ENCODE data around the gene VTN.

VTN gene

GRCh38 chr17:28370035-28370743 is at the start of gene VTN:
Gene VTN (minus strand): TSS chr17:28370307. CDS start chr17:28370203, 104 bp downstream.
- DNase-seq (ENCODE audit: low read depth in 1 of 2, low spot score in 1 of 2): no peak

DNA sequence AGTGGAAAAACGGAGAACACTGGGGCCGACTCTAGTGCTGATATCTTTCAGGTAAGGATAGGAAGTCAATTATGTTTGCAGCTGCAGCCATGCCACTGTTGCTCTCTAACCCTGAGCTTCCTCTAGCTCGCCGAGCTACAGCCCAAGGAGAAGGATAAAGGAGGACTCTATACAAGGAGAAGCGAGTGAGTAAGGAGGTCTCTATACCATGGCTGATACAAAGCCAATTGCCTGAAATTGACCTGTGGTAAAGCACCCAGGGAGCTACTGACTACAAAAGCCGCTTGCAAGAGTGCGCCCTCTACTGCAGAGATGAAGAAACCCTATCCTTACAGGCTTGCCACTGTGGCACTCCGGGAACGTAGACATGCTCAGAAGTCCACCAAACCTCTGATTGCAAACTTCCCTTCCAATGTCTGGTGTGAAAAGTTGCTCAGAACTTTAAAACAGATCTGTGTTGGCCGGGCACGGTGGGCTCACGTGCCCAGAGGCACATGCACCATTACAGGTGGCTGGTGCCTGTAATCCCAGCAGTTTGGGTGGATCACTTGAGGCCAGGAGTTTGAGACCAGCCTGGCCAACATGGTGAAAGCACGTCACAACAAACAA is 46.7 kb upstream of the VTN start:
- DNase-seq (ENCODE audit: low read depth in 1 of 2, low spot score in 1 of 2): peak in 1 of 2 donors; percentile 15

DNA sequence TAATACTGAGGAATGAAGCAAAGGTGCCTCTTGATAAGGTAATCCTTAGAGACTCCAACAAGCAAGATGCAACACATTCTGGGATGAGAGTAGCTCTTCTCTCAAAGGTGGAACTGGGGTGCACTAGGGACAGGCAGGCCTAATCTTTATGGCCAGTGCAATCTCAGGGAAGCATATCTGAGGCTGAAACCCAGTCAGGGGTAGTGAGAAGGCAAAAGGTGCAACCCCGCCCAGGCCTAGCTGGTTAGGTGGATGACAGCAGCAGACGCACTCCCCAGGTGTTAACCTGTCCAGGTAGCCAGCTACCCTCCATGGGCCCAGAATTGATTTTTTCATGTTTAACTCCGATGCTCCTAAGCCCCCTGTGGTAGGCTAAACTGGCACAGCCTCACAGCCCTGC is 45.8 kb upstream of the VTN start:
- DNase-seq (ENCODE audit: low read depth in 1 of 2, low spot score in 1 of 2): no peak

DNA sequence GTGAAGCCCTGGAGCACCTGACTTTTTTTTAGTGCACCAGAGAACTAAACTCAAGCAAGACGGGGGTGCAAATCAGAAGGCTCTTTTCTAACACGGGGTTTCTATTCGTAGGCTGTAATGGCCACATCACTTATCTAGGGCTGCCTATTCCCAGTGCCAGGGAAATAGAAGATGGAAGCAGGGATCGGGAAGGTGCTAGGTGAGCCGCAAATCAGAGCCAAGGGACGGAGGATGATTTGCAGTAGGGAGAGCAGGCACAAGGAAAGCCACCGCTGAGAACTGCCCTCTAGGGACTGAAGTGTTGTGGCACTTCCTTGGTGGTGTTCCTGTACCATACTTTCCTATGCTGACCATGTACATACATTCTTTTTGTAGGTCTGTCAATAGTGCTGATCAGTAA is 43.7 kb upstream of the VTN start:
- DNase-seq (ENCODE audit: low read depth in 1 of 2, low spot score in 1 of 2): no peak

DNA sequence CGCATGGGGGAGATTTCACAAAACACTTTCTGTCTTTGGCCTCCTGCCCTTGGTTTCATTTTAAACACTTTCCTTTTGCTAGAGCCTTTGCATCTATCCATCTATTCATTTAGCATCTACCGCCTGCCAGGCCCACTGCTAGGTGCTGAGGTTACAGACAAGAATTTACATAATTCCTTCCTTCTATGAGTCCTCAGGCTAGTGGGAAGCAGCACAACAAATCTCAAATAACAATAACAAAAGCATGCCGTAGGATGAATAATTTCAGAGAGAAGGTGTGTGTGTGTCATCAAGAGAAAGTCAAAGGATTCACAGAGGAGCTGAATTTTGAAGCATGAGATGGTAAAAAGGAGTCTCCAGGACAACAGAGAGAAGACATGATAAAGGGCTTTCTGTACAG is 42.0 kb upstream of the VTN start:
- DNase-seq (ENCODE audit: low read depth in 1 of 2, low spot score in 1 of 2): no peak

DNA sequence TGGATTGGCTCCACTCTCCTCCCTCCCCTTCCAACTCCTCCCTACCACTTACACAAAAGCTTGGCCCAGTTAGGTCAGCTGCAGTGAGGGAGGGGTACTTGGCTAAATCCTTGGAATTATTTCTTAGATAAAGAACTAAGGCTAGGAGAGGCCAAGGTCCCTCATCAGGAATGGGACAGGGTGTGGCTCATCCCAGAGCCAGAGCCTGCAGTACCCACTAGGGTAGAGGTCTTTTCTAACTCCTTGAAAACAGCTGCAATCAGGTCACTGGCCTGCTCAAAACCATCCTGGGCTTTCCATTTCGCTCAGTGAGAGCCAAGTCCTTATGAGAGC is 37.8 kb upstream of the VTN start:
- DNase-seq (ENCODE audit: low read depth in 1 of 2, low spot score in 1 of 2): no peak

DNA sequence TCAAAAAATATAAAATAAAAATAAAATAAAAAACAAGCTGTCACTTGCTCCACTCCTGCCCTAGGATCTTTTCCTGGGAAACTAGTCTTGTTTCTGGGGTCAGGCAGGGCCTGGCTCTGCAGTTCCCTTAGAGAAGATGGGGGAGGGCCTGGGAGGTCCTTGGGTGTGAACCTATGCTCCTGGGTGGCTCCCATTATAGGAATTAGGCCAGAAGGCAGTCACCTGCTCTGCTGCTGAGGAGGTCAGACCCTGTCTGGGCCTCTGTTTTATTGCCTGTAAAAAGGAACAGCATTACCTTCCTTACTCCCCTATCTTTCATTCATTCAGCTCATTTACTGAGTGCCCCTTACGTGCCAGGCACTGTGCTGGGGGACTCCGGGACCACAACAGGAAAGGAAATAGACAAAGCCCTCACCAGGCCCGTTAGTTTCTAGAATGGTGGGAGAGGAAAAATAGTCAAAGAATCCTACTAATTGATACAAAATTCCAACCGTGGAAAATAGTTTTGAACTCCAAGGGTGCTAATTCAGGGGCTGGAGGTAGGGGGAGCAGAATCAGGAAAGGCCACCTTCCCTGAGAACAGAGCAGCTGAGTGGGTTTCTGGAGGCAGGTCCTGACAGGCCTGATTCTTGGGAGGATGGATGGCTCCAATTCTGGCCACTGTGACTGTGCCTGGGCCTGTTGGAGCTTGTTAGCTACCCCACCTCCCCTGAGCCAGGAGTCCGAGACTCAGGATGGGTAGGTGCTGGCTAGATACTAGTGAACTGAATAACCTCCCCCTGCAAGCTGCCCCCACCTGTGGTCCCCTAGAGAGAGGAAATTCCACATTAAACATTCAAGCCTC is 37.2 kb upstream of the VTN start:
- DNase-seq (ENCODE audit: low read depth in 1 of 2, low spot score in 1 of 2): no peak

DNA sequence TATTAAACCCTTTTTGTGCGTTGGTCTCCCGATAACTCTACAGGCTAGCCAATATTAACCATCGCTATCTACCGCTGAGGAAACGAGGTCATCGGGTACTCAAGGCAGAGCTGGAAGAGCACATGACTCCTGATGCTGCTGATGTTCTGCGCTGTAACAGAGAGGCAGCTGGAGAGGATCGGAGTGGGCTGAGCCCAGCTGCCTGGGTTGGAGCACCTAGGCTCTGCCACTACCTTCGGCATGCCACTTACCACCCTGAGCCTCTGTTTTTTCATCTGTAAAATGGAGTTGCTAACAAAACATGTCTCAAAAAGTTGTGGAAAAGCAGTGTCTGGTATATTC is 36.3 kb upstream of the VTN start:
- DNase-seq (ENCODE audit: low read depth in 1 of 2, low spot score in 1 of 2): no peak

GRCh38 chr17:28405632-28406472 is 35.7 kb upstream of the VTN start, which contains the start of gene SLC46A1:
Gene SLC46A1 (minus strand): TSS chr17:28406212. CDS start chr17:28406114, 98 bp downstream.
- DNase-seq (ENCODE audit: low read depth in 1 of 2, low spot score in 1 of 2): no peak

- no peak for DNase-seq (ENCODE audit: low read depth in 1 of 2, low spot score in 1 of 2)
Observed at GRCh38 chr17:28404812-28405570, 34.9 kb upstream of the VTN start.

DNA sequence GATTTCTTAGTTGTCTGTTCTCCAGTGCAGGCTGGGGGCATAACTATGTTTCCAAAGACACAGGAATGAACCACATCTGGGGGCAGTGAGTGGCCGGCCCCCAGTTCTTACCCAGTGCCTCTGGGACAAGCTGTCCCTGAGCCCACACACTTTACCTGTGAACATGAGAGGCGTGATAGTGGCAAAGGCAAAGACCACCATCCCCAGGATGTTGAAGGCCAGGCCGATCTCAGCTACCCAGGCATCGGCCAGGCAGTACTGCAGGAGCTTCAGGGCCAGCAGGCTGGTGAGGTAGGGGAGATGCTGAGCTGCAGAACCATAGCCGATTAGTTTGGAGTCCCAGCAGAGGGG is 34.3 kb upstream of the VTN start:
- DNase-seq (ENCODE audit: low read depth in 1 of 2, low spot score in 1 of 2): no peak

DNA sequence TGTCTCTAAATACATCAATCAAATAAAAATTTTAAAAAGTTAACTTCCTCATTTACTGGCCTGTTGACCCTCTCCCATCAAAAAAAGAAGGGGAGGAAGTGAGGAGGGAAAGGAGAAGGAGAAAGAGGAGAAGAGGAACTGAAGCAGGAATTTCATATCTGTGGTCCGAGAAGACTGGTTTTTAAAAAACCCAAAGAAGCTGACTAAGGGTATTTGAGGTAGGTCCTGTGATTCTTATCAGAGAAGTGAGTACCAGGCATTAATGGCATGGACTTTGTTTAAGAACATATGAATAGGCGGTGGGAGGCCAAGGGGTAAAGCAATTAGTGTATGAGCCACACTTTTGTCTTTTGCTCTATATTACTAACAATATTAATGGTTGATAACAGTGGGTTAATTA is 33.9 kb upstream of the VTN start:
- DNase-seq (ENCODE audit: low read depth in 1 of 2, low spot score in 1 of 2): no peak

- no peak for DNase-seq (ENCODE audit: low read depth in 1 of 2, low spot score in 1 of 2)
Observed at GRCh38 chr17:28402844-28403243, 32.7 kb upstream of the VTN start.

- no peak for DNase-seq (ENCODE audit: low read depth in 1 of 2, low spot score in 1 of 2)
Observed at GRCh38 chr17:28402224-28402630, 32.1 kb upstream of the VTN start.

DNA sequence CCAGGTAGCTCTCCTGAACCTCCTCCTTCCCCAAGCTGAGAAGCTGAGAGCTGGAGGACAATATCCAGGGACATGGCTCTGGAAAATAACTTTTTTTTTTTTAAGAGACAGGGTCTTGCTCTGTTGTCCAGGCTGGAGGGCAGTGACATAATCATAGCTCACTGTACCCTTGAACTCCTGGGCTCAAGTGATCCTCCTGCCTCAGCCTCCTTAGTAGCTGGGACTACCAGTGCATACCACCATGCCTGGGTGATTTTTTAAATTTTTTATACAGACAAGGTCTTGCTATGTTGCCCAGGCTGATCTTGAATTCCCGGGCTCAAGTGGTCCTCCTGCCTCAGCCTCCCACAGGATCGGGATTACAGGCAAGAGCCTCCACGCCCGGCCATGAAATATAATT is 29.7 kb upstream of the VTN start:
- DNase-seq (ENCODE audit: low read depth in 1 of 2, low spot score in 1 of 2): no peak

DNA sequence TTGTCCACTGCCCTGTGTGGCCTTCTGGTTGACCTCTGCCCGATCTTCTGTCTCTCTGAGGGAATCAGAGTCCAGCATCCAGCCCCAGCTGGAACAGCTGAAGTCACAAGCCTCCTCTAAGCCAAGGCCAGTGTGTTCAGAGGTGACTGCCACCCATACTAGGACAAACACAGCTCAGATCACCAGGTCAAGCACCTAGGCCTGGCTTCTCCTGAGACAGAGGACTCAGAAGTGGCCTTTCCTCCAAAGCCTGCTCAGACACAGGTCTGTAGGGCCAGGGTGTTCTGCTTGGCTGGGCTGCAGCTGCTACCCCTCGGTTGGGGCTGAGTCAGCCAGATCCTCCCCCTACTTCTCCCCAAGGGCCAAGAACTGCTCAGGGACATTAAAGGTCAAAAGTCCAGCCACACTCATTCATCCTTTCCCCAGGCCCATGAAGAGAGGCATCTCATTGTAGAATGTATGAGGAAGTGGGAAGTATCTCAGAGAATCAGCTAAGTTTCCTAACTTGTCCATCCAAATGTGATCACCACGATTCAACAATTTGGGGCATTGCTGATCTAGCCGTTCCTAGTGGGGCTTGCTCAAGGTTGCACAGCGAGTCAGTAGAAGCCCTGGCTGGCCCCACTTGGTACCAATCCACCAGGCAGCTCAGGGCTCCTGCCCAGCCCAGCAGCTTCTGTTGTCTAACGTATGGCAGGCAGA is 28.3 kb upstream of the VTN start:
- no peak for DNase-seq (ENCODE audit: low read depth in 1 of 2, low spot score in 1 of 2)

- no peak for DNase-seq (ENCODE audit: low read depth in 1 of 2, low spot score in 1 of 2)
Observed at GRCh38 chr17:28397687-28398279, 27.7 kb upstream of the VTN start.

DNA sequence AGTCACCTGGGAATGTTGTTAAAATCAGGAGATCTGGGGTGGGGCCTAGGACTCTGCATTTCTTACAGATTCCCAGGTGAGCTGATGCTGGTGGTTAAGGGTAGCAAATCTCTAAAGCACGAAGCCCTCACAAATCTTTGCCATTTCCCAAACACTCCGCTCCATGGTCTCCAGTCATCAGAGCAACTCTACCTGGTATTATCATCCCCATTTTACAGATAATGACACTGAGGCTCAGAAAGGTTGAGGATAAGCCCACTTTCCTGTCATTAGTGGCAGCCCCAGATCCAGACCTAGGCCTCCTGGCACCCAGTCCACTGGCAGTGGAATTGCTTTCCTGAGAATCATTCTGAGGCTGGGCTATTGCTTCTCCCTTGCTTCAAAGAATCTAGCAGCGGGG is 27.2 kb upstream of the VTN start:
- DNase-seq (ENCODE audit: low read depth in 1 of 2, low spot score in 1 of 2): no peak

DNA sequence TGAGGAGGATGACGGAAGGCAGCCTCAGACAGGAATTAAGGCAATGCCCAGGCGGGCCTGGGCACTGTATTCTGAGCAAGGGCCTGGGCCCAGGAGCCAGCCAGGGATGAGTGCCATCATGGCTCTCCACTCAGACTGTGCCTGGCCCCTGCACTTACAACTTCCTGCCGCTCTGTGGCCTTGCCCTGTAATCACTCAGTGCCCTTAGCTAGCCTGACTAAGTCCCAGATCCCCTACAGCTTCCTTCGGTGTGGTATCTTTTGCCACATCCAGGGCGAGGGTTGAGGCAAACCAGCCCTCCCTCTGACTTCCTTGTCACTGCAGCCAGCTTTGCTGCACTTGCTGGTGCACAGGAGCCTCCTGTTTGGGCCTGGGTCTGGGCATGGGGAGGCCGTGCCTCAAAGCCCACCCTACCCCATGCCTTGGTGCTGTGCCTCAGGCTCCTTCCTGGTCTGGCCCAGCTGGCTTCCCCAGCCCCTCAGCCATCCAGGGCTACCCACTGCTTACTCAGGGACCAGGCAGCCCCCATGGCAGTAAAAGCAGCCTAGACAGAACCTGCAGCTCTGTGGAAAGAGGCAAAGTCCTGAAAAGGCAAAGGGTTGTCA is 26.6 kb upstream of the VTN start:
- DNase-seq (ENCODE audit: low read depth in 1 of 2, low spot score in 1 of 2): no peak
